Cardiac atrium fibroblast (primary cell): Measurements from ENCODE around the gene DCLRE1B. TPM values are rescaled to one million over a fixed set of nuclear protein-coding genes. Genes with fewer than 3 reads are reported as not detected.

Experiments used
- total RNA-seq: library from RNA; depleted of rRNA; stranded (reverse); fragments of >200 nt; gene quantifications from 2 replicates; pipeline ENCODE4 v1.2.3, GENCODE V29; 2015

DCLRE1B gene
- total RNA-seq, result 5.8 and 7.2 TPM in 2 replicates

GRCh38 chr1:113904674-113905434 is at the start of gene DCLRE1B, which contains the start of gene AP4B1:
DCLRE1B (plus strand) TSS chr1:113905326; CDS start chr1:113905587, 261 bp downstream.
AP4B1 (minus strand) TSS chr1:113904799; CDS start chr1:113904717, 82 bp downstream.

DNA sequence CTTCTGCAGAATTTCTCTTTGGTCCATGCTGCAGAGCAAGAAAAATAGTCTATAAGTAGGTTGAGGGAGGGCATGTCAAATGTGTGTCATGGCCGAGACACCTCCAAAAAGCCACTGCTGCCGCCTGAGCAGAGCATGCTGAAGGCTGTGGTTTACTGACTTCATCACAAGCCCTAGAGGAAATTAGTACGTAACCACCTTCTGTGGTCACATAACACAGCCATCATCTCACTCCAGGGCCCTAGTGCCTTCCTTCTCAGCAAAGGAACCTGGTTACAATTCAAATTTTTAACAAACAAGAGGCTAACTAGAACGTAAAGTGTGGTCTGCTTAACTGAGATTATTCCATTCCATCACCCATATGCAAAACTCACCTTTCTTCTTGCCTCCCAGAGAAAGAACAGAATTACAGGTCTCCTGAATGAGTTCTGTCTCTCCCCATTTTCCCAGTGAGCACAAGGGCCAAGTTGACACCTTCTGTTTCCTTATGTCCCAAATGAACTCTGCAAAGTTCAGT is 33.5 kb upstream of the DCLRE1B start, which contains the start of gene PTPN22:
PTPN22 (minus strand) TSS at position 116 of the 517 bp plus-strand sequence.

GRCh38 chr1:113887402-113888175 is 17.5 kb upstream of the DCLRE1B start, which contains the start of gene BCL2L15:
BCL2L15 (minus strand) TSS chr1:113887581; CDS start chr1:113887375, 206 bp downstream.

GRCh38 chr1:113928941-113929749 is 24.0 kb downstream of the DCLRE1B start, which contains the start of gene HIPK1:
HIPK1 (plus strand) TSS chr1:113929324.

Other genes starting within 250 kb of the DCLRE1B start
- 14.1 and 28.5 TPM in 2 replicates for gene PHTF1, start 145.8 kb upstream of the DCLRE1B start, total RNA-seq
- 6.1 and 6.2 TPM in 2 replicates for gene RSBN1, start 92.8 kb upstream of the DCLRE1B start, total RNA-seq
- under 0.01 TPM in 1 of 2 replicates, not detected in the other for gene PTPN22, start 33.6 kb upstream of the DCLRE1B start, total RNA-seq
- not detected in 2 replicates for gene BCL2L15, start 17.7 kb upstream of the DCLRE1B start, total RNA-seq
- gene AP4B1, start 527 bp upstream of the DCLRE1B start, total RNA-seq, result 13.9 and 19.8 TPM in 2 replicates
- gene HIPK1, start 24.0 kb downstream of the DCLRE1B start, total RNA-seq, result 23.3 and 23.5 TPM in 2 replicates
- 12.2 and 28.7 TPM in 2 replicates for gene OLFML3, start 74.1 kb downstream of the DCLRE1B start, total RNA-seq
- gene SYT6, start 248.5 kb downstream of the DCLRE1B start, total RNA-seq, result not detected in 2 replicates